Coronary artery (tissue), 2 donors: ENCODE data around the gene GOLGA8G.
"Not testable (repeated sequence)": the region's sequence is repeated elsewhere in the genome, so short reads cannot be mapped to it uniquely, and the experiment has no call there.

ENCODE experiments used
- DNase-seq: peaks from one replicate; pipeline ENCODE4 v3.0.0-alpha.2; 2017; ENCODE audit warnings: low spot score
- H3K27ac ChIP-seq, 2 donors: fragments of 200-600 bp; sonication (generic); one replicate each; pipeline ENCODE4 v1.5.1; 2016 to 2019
- H3K4me3 ChIP-seq: fragments of 200-600 bp; sonication (generic); 2 replicates; pipeline ENCODE4 v1.5.1; 2016; ENCODE audit warnings: mild to moderate bottlenecking, moderate library complexity

The GOLGA8G gene

GRCh38 chr15:28532954-28533353 is at the start of gene GOLGA8G:
Gene GOLGA8G, minus strand, starts transcription at chr15:28532971. Its CDS starts 62 bp downstream, at chr15:28532909.
- not testable (repeated sequence) for H3K4me3 ChIP-seq, DNase-seq, H3K27ac ChIP-seq

- H3K27ac ChIP-seq, H3K4me3 ChIP-seq, DNase-seq: not testable (repeated sequence)
These were observed 40.6 kb upstream of the GOLGA8G start for GRCh38 chr15:28573351-28573750.

- not testable (repeated sequence) for H3K4me3 ChIP-seq, DNase-seq, H3K27ac ChIP-seq
These were observed 20.5 kb upstream of the GOLGA8G start, which contains the start of gene GOLGA6L25 for GRCh38 chr15:28553268-28553667. Gene GOLGA6L25, plus strand, starts transcription at chr15:28553568. Its CDS starts 61 bp downstream, at chr15:28553629.

GRCh38 chr15:28515208-28515607 is 17.6 kb downstream of the GOLGA8G start:
- DNase-seq, H3K27ac ChIP-seq, H3K4me3 ChIP-seq: not testable (repeated sequence)

GRCh38 chr15:28514128-28514527 is 18.6 kb downstream of the GOLGA8G start:
- H3K27ac ChIP-seq, DNase-seq, H3K4me3 ChIP-seq: not testable (repeated sequence)

- H3K27ac ChIP-seq, H3K4me3 ChIP-seq, DNase-seq: not testable (repeated sequence)
These were observed 24.4 kb downstream of the GOLGA8G start for GRCh38 chr15:28508217-28508889.

GRCh38 chr15:28481340-28481739 is 51.4 kb downstream of the GOLGA8G start:
- H3K4me3 ChIP-seq, result not testable (repeated sequence)

More at GRCh38 chr15:28481340-28481739, 51.4 kb downstream of the GOLGA8G start:
- not testable (repeated sequence) for DNase-seq, H3K27ac ChIP-seq
